SK-N-SH treated with all-trans-retinoic acid at 6 μM for 48 hours (cell line): ENCODE results near the gene SRPK2.

Source experiments
- BACH2 ChIP-seq: fragments of 250-450 bp; sonication (Bioruptor Pico); IDR thresholded peaks from 2 replicates; pipeline ENCODE4 v1.9.0; 2021; ENCODE audit warnings: mild to moderate bottlenecking, borderline replicate concordance
- CSRNP3 ChIP-seq: fragments of 250-450 bp; sonication (Bioruptor Pico); IDR thresholded peaks from 2 replicates; pipeline ENCODE4 v1.5.1; 2021; ENCODE audit warnings: mild to moderate bottlenecking, moderate library complexity
- ESRRG ChIP-seq: fragments of 250-450 bp; sonication (Bioruptor Pico); IDR thresholded peaks from 2 replicates; pipeline ENCODE4 v1.6.1; 2021; ENCODE audit warnings: mild to moderate bottlenecking
- POU6F1 ChIP-seq: fragments of 250-450 bp; sonication (Bioruptor Pico); IDR thresholded peaks from 2 replicates; pipeline ENCODE4 v1.8.0; 2021; ENCODE audit warnings: low read depth, mild to moderate bottlenecking, moderate library complexity, borderline replicate concordance
- ZFP3 ChIP-seq: fragments of 250-450 bp; sonication (Bioruptor Pico); IDR thresholded peaks from 2 replicates; pipeline ENCODE4 v1.5.0; 2020; ENCODE audit warnings: mild to moderate bottlenecking, moderate library complexity
- ZFP30 ChIP-seq: fragments of 450-650 bp; formaldehyde crosslinking; IDR thresholded peaks from 2 replicates; pipeline ENCODE4 v1.5.0; 2022; ENCODE audit warnings: mild to moderate bottlenecking, moderate library complexity
- ZNF70 ChIP-seq: fragments of 450-650 bp; formaldehyde crosslinking; IDR thresholded peaks from 2 replicates; pipeline ENCODE4 v1.5.0; 2020; ENCODE audit warnings: mild to moderate bottlenecking, moderate library complexity
- ZNF8 ChIP-seq: fragments of 450-650 bp; formaldehyde crosslinking; IDR thresholded peaks from 2 replicates; pipeline ENCODE4 v1.5.0; 2020; ENCODE audit warnings: mild to moderate bottlenecking, moderate library complexity

- TF ChIP-seq CSRNP3 (CRISPR knock-in tag): no peak
- TF ChIP-seq ZNF70 (CRISPR knock-in tag): no peak
- TF ChIP-seq ESRRG: no peak
- TF ChIP-seq BACH2 (CRISPR knock-in tag): no peak
- no peak for TF ChIP-seq ZFP30 (CRISPR knock-in tag)
- no peak for TF ChIP-seq ZNF8 (CRISPR knock-in tag)
- no peak for TF ChIP-seq ZFP3 (CRISPR knock-in tag)
- no peak for TF ChIP-seq POU6F1 (CRISPR knock-in tag)
Observed at GRCh38 chr7:105068886-105069285, 319.8 kb downstream of the SRPK2 start.
